Sciatic nerve (tissue), 2 donors: ENCODE results near the gene RARS2. TPM values are rescaled to one million over a fixed set of nuclear protein-coding genes. Genes with fewer than 3 reads are reported as not detected.

Experiments
- ATAC-seq: fragments of 200-7000 bp; cut with Tn5 transposase; one replicate; pipeline ENCODE4 v1.9.1; 2020; ENCODE audit warnings: mild to moderate bottlenecking, moderate library complexity
- DNase-seq: peaks from one replicate; pipeline ENCODE4 v3.0.0-alpha.2; 2020; ENCODE audit warnings: low spot score
- intact Hi-C: fragments of 100-400 bp; cut with DNase I; formaldehyde crosslinking; loops from one replicate; pipeline ENCODE4 v1.14.2; 2022
- total RNA-seq: library from RNA; stranded (reverse); fragmentation: NEBNext Ultra II Directional; extraction: Animal tissue kit (Norgen Biotek cat#: 25700); gene quantifications from one replicate; pipeline ENCODE4 v1.2.1, GENCODE V29; 2021
- donor health status: DM: no; HTN: no; CAD: no.
- donor health status: DM: no; HTN: no; CAD: no.

Gene RARS2
- total RNA-seq, 1 donor from 2014 or later = 31.9 TPM

- intact Hi-C loops = no loop called here
- DNase-seq (no peak), ATAC-seq (no peak)
These were observed 6.0 kb downstream of the RARS2 start for GRCh38 chr6:87583822-87584221.

- ATAC-seq = no peak
These were observed 14.4 kb downstream of the RARS2 start for GRCh38 chr6:87575423-87575822.

GRCh38 chr6:87574237-87574804 is 15.5 kb downstream of the RARS2 start:
- ATAC-seq (no peak), DNase-seq (no peak)
- intact Hi-C loops = no loop called here

More at GRCh38 chr6:87575423-87575822, 14.4 kb downstream of the RARS2 start:
- DNase-seq = no peak
- intact Hi-C loops = no loop called here

- ATAC-seq = no peak
These were observed 16.3 kb downstream of the RARS2 start for GRCh38 chr6:87573307-87574024.

GRCh38 chr6:87572883-87573282 is 16.9 kb downstream of the RARS2 start:
- intact Hi-C loops = no loop called here
- ATAC-seq = no peak

More at GRCh38 chr6:87573307-87574024, 16.3 kb downstream of the RARS2 start:
- intact Hi-C loops = no loop called here
- no peak for DNase-seq

GRCh38 chr6:87572021-87572420 is 17.8 kb downstream of the RARS2 start:
- no peak for ATAC-seq
- intact Hi-C loops = no loop called here
- DNase-seq = no peak

More at GRCh38 chr6:87572883-87573282, 16.9 kb downstream of the RARS2 start:
- no peak for DNase-seq

GRCh38 chr6:87561017-87561416 is 28.8 kb downstream of the RARS2 start:
- no peak for DNase-seq
- no peak for ATAC-seq
- intact Hi-C loops = no loop called here

GRCh38 chr6:87558446-87558845 is 31.3 kb downstream of the RARS2 start:
- DNase-seq (no peak), ATAC-seq (no peak)
- intact Hi-C loops = no loop called here

GRCh38 chr6:87555506-87555905 is 34.3 kb downstream of the RARS2 start:
- DNase-seq (no peak), ATAC-seq (no peak)
- intact Hi-C loops = no loop called here

GRCh38 chr6:87553159-87553765 is 36.5 kb downstream of the RARS2 start:
- no peak for DNase-seq
- intact Hi-C loops = no loop called here
- ATAC-seq = no peak

- no peak for ATAC-seq
- no peak for DNase-seq
- intact Hi-C loops = no loop called here
These were observed 38.0 kb downstream of the RARS2 start for GRCh38 chr6:87551799-87552198.

- no peak for DNase-seq
- ATAC-seq = no peak
- intact Hi-C loops = loop anchor here (10.0 kb wide), 1 partner anchor 1150 kb away; no protein-coding TSS in a partner anchor
These were observed 45.4 kb downstream of the RARS2 start for GRCh38 chr6:87544474-87544735.

- intact Hi-C loops = loop anchor here (10.0 kb wide), 1 partner anchor 1151 kb away; no protein-coding TSS in a partner anchor
These were observed 45.9 kb downstream of the RARS2 start for GRCh38 chr6:87543696-87544473.

GRCh38 chr6:87541744-87542143 is 48.0 kb downstream of the RARS2 start:
- intact Hi-C loops = loop anchor here (10.0 kb wide), 1 partner anchor 1153 kb away; no protein-coding TSS in a partner anchor
- ATAC-seq = no peak
- no peak for DNase-seq

More at GRCh38 chr6:87543696-87544473, 45.9 kb downstream of the RARS2 start:
- DNase-seq (no peak), ATAC-seq (no peak)

- intact Hi-C loops = loop anchor here (10.0 kb wide), 1 partner anchor 1154 kb away; no protein-coding TSS in a partner anchor
- DNase-seq (no peak), ATAC-seq (no peak)
These were observed 48.7 kb downstream of the RARS2 start for GRCh38 chr6:87541041-87541440.

- ATAC-seq = no peak
- no peak for DNase-seq
These were observed 49.2 kb downstream of the RARS2 start for GRCh38 chr6:87540539-87540938.

GRCh38 chr6:87539554-87539953 is 50.2 kb downstream of the RARS2 start:
- ATAC-seq (no peak), DNase-seq (no peak)
- intact Hi-C loops = no loop called here

More at GRCh38 chr6:87540539-87540938, 49.2 kb downstream of the RARS2 start:
- intact Hi-C loops = loop anchor here (10.0 kb wide), 1 partner anchor 1154 kb away; no protein-coding TSS in a partner anchor

GRCh38 chr6:87538510-87539260 is 51.1 kb downstream of the RARS2 start:
- no peak for ATAC-seq
- intact Hi-C loops = no loop called here
- DNase-seq = no peak
